ENCODE results near the gene PIK3R6.

GRCh38 chr17:8898126-8898525 is 30.7 kb upstream of the PIK3R6 start:
- TF ChIP-seq EGR1 (IDR thresholded peaks at IDR 0.05), result no peak
- TF ChIP-seq, protein P1, sequence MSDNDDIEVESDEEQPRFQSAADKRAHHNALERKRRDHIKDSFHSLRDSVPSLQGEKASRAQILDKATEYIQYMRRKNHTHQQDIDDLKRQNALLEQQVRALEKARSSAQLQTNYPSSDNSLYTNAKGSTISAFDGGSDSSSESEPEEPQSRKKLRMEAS (IDR thresholded peaks at IDR 0.05), result no peak
- TF ChIP-seq TAF1 (IDR thresholded peaks at IDR 0.05; ENCODE audit: low read depth), result no peak
- TF ChIP-seq USF1 (IDR thresholded peaks at IDR 0.05), result no peak
- no peak for TF ChIP-seq YY1 (IDR thresholded peaks at IDR 0.05; ENCODE audit: low read depth)
- no peak for TF ChIP-seq EP300 (IDR thresholded peaks at IDR 0.05; ENCODE audit: borderline replicate concordance)
- TF ChIP-seq CEBPB (IDR thresholded peaks at IDR 0.05), result no peak
- TF ChIP-seq FOXM1 (IDR thresholded peaks at IDR 0.05; ENCODE audit: borderline replicate concordance, low read depth), result no peak
- TF ChIP-seq, protein P2, sequence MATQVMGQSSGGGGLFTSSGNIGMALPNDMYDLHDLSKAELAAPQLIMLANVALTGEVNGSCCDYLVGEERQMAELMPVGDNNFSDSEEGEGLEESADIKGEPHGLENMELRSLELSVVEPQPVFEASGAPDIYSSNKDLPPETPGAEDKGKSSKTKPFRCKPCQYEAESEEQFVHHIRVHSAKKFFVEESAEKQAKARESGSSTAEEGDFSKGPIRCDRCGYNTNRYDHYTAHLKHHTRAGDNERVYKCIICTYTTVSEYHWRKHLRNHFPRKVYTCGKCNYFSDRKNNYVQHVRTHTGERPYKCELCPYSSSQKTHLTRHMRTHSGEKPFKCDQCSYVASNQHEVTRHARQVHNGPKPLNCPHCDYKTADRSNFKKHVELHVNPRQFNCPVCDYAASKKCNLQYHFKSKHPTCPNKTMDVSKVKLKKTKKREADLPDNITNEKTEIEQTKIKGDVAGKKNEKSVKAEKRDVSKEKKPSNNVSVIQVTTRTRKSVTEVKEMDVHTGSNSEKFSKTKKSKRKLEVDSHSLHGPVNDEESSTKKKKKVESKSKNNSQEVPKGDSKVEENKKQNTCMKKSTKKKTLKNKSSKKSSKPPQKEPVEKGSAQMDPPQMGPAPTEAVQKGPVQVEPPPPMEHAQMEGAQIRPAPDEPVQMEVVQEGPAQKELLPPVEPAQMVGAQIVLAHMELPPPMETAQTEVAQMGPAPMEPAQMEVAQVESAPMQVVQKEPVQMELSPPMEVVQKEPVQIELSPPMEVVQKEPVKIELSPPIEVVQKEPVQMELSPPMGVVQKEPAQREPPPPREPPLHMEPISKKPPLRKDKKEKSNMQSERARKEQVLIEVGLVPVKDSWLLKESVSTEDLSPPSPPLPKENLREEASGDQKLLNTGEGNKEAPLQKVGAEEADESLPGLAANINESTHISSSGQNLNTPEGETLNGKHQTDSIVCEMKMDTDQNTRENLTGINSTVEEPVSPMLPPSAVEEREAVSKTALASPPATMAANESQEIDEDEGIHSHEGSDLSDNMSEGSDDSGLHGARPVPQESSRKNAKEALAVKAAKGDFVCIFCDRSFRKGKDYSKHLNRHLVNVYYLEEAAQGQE (IDR thresholded peaks at IDR 0.05; ENCODE audit: low read depth), result no peak
- TF ChIP-seq NFIC (IDR thresholded peaks at IDR 0.05), result no peak

All from Ishikawa (cell line).